Gastroesophageal sphincter (tissue), 3 donors: Measurements from ENCODE around the gene ST7.

Experiments
- CTCF ChIP-seq, 4 experiments: fragments of 200-600 bp in 2 of 4; fragments of 450-650 bp in 2 of 4; sonication (generic) in 1 of 4; IDR thresholded peaks; one replicate each; pipeline ENCODE4 v1.5.1; 2017 to 2019; ENCODE audit warnings: antibody characterized with exemption in 4 of 4, mild to moderate bottlenecking in 2 of 4, moderate library complexity in 2 of 4
- POLR2A ChIP-seq, 2 donors: fragments of 450-650 bp; IDR thresholded peaks; one replicate each; pipeline ENCODE4 v1.6.1; 2017; ENCODE audit warnings: antibody characterized with exemption in 2 of 2, mild to moderate bottlenecking in 2 of 2, moderate library complexity in 1 of 2
- POLR2AphosphoS5 ChIP-seq: sonication (generic); formaldehyde crosslinking; IDR thresholded peaks from one replicate; pipeline ENCODE4 v1.6.1; 2017; ENCODE audit warnings: antibody characterized with exemption

GRCh38 chr7:116912269-116912909 lies 40.9 kb upstream of the ST7 start:
- TF ChIP-seq CTCF (IDR thresholded peaks at IDR 0.05) (no peak), POLR2AphosphoS5 (no peak), POLR2A (IDR thresholded peaks at IDR 0.05) (no peak)
